Activated effector memory CD4-positive, alpha-beta T cell treated with anti-CD3 and anti-CD28 coated beads, Interleukin-2, amount 50 U/mL, for 16 hours (primary cell): Measurements from ENCODE around the gene ABCC4.

Source experiments
- DNase-seq: peaks from one replicate; pipeline ENCODE4 v3.0.0-alpha.2; 2020

ABCC4 gene, protein sequence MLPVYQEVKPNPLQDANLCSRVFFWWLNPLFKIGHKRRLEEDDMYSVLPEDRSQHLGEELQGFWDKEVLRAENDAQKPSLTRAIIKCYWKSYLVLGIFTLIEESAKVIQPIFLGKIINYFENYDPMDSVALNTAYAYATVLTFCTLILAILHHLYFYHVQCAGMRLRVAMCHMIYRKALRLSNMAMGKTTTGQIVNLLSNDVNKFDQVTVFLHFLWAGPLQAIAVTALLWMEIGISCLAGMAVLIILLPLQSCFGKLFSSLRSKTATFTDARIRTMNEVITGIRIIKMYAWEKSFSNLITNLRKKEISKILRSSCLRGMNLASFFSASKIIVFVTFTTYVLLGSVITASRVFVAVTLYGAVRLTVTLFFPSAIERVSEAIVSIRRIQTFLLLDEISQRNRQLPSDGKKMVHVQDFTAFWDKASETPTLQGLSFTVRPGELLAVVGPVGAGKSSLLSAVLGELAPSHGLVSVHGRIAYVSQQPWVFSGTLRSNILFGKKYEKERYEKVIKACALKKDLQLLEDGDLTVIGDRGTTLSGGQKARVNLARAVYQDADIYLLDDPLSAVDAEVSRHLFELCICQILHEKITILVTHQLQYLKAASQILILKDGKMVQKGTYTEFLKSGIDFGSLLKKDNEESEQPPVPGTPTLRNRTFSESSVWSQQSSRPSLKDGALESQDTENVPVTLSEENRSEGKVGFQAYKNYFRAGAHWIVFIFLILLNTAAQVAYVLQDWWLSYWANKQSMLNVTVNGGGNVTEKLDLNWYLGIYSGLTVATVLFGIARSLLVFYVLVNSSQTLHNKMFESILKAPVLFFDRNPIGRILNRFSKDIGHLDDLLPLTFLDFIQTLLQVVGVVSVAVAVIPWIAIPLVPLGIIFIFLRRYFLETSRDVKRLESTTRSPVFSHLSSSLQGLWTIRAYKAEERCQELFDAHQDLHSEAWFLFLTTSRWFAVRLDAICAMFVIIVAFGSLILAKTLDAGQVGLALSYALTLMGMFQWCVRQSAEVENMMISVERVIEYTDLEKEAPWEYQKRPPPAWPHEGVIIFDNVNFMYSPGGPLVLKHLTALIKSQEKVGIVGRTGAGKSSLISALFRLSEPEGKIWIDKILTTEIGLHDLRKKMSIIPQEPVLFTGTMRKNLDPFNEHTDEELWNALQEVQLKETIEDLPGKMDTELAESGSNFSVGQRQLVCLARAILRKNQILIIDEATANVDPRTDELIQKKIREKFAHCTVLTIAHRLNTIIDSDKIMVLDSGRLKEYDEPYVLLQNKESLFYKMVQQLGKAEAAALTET (N-terminal part only)

DNA sequence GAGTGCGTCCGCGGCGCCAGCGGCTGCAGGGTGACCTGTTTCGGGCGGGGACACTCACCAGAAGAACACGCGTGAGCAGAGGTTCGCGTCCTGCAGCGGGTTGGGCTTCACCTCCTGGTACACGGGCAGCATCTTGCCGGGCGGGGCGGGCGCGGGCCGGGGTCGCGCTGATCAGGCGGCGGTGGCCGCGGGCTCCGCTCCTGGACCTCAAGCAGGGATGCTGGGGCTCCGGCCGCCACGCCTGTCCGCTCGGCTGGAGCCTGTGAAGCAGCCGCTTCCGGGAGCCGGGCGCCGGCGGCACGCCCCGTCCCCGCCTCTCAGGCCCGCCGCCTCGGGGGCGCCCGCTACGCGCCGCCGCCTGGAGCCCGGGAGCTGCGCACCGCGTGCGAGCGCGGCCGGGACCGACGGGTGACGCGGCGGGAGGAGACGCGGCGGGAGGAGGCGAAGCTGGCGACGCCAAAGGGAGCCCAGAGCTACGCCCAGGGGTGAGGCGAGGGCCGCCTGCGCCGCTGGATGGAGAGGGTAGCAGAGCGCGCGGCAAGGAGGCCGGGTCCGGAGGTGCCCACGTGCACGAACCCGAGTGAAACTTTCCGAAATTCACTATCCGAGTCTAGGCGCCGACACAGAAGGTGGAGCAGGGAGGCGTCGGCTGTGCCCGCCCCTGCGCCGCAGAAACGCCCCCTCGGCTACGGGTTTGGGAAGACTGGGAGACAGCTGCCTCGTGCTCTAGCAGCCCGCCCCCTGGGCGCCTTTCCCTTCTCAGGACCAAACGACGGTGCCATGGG lies at the start of gene ABCC4:
ABCC4 (minus strand) TSS at position 269 of the 785 bp plus-strand sequence; CDS start at position 132, 137 bp downstream.
- DNase-seq: peak; percentile 84

DNA sequence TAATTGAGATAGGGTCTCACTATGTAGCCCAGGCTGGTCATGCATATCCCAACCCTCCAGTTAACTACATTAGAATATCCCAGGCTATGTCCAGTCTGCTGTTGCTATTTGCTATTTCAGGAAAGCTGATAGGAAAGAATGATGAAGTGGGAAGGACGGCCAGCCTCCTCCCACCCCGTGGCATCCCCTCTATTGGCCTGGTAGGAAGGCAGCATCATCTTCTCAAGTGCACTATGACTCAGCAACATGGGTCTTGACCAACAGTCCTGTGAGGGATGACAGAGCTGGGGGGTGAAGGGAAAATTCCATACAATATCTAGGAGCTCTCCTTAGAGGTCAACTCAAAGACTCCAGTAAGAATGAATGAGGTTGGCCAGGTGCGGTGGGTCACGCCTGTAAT lies 48.0 kb upstream of the ABCC4 start:
- DNase-seq: no peak

- no peak for DNase-seq
These were observed 42.7 kb upstream of the ABCC4 start for GRCh38 chr13:95343944-95344343.

DNA sequence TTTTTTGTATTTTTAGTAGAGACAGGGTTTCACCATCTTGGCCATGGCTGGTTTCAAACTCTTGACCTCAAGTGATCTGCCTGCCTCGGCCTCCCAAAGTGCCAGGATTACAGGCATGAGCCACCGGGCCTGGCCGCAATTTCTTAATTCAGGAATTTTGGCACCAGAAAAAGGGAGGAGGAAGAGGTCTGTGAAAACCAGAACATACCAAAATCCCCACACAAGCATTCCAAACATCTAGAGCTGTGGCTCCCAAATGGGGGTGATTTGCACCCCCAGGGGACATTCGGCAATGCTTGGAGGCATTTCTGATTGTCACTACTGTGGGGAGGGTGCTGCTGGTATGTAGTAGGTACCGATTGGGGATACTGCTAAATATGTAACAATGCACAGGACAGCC lies 40.2 kb upstream of the ABCC4 start:
- no peak for DNase-seq

GRCh38 chr13:95338905-95339304 lies 37.7 kb upstream of the ABCC4 start:
- DNase-seq: no peak

DNA sequence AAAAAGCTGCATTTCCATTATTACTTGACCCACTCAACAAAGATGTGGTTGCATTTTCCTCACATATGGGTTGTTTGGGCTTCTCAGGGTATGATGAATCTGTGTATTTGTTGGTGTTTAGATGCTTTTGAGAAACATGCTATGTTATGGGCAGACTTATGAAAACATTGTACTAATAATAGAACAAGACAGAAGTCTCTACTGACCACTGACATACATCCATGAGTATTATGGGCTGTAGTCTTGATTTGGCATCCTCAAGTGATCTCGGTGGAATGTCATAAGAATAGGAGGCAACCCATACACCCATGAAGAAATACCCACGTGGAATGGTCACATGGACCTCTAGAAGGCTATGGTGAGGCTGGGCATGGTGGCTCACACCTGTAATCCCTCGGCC lies 36.3 kb upstream of the ABCC4 start:
- DNase-seq: no peak

GRCh38 chr13:95335667-95336066 lies 34.4 kb upstream of the ABCC4 start:
- DNase-seq: no peak

DNA sequence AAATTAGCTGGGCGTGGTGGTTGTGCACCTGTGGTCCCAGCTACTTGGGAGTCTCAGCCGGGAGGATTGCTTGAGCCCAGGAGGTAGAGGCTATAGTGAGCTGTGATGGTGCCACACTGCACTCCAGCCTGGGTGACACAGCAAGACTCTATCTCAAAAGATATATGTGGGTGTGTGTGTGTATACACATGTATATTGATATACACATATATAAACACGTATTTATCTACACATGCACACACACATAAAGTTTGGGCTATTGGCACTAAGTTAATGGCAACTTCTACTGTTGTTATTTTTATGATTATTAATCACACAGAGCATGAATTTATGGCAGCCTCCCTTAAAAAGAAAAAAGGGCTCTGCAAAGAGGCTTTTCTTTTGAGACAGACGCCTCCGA lies 27.1 kb upstream of the ABCC4 start:
- no peak for DNase-seq

DNA sequence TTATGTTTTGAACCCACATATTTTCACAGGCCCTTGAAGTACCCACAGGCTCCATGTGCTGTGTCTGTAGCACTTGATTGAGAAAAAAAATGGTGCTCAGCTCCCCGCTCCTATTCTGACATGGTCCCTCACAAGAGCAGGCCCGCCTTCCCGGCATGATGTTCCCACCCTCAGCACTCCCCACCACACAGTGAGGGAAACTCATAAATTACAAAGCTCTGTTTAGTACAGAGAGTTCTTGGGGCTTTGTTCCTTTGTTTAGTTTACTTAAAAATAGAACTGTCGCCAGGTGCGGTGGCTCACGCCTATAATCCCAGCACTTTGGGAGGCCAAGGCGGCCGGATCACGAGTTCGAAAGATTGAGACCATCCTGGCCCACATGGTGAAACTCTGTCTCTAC lies 25.9 kb upstream of the ABCC4 start:
- DNase-seq: no peak

DNA sequence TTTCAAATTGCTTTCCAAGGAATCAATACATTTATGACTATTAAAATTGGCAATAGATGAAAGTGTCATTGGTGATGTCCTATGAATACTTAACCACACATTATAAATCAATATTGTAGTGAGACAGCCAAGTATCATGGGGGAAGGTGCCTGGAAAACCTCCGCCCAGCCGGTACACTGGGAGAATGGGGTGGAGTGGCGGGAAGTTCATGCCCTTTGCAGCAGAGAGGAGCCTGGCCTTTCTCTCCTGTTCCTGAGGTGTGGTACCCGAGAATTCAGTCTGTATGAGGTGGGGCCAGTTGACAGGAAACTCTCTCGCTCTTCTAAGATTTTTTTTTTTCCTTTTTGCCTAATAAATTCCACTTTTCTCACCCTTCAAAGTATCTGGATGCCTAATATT lies 25.4 kb upstream of the ABCC4 start:
- DNase-seq: no peak

DNA sequence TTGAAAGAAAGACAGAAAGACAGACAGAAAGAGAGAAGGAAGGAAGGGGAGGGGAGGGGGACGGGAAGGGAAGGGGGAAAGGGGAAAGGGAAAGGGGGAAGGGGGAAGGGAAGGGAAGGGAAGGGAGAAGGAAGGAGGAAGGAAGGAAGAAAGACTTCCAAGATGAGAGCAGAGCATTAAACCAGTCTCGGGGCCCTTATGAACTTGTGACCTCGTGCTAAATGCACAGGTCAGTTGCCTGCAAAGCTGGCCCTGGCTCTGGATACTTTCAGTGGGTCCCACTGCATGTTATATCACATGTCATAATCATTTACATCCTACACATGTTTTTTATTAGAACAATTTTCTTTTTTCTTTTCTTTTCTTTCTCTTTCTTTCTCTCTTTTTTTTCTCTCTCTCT lies 24.2 kb upstream of the ABCC4 start:
- no peak for DNase-seq

DNA sequence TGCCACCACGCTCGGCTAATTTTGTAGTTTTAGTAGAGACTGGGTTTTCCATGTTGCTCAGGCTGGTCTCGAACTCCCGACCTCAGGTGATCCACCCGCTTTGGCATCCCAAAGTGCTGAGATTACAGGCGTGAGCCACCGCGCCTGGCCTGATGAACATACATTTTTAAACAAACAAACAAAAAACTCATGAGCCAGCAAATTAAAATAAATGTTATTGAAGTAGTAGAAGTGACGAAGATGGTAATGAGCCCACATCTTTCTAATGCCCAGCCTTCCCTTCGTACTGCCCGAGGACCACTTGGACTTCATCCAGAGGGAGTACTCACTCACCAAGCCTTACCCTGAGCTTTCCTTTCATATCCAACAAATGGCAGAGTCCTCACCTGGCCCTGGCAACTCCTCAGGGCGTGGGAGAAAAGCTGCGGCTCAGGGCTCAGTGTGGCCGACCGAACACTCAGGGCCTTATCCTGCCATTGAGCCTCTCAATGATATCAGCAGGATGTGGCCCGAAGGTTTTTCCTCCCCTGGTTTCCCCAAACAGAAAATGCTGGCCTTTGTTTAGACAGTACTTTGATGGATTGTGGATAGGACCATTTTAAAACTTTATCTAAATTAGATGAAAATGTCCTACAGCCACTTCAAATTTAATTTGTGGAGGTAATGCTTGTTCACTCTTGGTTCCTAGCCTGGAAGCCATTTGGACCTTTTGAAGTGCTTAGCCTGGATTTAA lies 22.8 kb upstream of the ABCC4 start:
- no peak for DNase-seq

GRCh38 chr13:95319551-95320274 lies 18.5 kb upstream of the ABCC4 start:
- no peak for DNase-seq

GRCh38 chr13:95317039-95317989 lies 16.1 kb upstream of the ABCC4 start:
- DNase-seq: no peak

DNA sequence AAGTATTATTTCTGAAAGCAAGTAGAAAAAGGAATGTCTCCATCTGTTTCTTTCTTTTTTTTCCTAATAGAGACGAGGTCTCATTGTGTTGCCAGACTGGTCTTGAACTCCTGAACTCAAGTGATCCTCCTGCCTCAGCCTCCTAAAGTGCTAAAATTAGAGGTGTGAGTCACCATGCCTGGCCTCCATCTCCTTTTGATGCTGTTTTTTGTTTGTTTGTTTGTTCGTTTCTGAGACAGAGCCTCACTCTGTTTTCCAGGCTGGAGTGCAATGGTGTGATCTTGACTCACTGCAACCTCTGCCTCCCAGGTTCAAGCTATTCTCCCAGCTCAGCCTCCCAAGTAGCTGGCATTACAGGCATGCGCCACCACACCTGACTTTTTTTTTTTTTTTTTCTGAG lies 14.5 kb upstream of the ABCC4 start:
- DNase-seq: no peak

DNA sequence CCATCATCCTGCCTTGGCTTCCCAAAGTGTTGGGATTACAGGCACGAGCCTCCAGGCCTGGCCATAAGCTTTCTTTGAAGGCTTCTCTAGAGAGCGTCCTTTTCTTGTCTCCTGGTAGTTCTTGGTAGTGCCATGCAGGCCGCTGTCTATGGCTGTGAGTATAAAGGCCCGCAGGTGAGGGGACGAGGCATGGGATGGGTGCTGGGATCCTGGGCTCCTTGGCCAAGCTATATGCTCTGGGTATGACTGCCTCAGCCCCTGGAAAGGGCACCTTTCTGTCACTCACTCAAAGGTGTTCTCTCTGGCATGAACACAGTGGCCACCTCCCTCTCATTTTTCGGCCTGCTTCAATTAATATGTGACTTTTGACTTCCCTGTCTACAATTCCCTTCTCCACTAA lies 6.3 kb upstream of the ABCC4 start:
- DNase-seq: no peak

DNA sequence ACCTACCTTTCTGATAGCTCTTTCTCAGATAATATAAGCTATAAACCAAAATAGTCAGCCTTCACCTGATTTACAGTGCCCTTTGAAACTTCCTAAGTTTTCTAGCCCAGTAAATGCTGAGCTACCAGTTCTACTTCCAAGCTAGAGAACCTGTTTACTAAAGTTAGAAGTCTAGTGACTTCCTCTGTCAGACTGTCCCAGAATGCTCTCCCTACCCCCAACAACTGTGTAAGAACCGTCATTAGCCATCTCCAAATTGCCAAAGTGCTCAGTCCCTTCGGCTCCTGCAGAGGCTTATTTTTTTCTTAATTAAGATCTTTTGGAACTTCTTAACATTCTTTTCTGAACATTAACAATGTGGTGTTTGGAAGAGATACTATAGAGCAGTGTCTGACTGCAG lies 3.2 kb upstream of the ABCC4 start:
- DNase-seq: no peak

DNA sequence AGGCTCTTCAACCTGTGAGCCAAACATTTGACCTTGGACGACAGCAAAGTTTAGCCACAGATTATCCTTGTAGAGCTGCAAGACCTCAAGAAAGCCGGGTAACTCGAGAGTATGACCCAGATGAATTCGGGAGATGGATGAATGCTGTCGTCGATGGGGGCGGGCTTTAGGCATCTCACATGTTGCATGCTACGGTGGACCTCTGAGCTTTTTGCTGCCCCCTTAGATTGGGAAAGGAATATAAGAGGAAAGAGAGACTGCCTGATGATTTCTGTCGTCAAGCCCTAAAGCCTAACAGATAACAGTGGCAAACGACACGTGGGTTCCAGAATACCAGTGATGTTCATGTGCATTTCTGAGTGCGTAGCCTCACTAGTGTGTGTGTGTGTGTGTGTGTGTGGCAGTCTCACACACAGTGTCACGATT lies 730 bp upstream of the ABCC4 start:
- DNase-seq: no peak

DNA sequence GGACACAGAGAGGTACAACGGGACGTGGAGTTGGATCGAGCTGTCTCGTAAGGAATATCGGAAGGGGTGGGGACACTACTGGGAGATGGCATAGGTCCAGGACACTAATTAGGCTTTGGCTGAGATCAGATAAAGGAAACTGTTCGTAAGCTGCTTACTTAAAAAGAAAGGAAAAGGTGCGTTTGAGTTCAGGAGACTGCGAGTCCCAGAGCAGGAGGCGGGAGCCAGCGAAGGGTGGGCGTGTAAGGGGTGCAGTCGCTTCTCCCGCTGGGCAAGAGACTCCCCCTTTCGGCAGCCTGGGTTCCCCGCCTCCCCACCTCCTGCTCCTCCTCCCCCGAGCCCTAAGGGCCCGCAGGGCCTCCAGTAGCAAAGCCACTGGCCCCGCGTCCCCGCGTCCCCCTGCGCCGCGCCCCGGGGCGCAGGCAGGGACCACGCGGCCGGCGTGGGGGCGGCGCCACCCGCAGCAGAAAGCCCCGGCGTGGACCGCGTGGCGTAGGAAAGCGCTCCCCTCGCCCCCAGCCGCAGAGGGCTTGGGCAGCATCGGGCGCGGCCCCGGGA lies 547 bp downstream of the ABCC4 start:
- DNase-seq: peak; percentile 78
